ENCODE results near the gene PELI3.

DNA sequence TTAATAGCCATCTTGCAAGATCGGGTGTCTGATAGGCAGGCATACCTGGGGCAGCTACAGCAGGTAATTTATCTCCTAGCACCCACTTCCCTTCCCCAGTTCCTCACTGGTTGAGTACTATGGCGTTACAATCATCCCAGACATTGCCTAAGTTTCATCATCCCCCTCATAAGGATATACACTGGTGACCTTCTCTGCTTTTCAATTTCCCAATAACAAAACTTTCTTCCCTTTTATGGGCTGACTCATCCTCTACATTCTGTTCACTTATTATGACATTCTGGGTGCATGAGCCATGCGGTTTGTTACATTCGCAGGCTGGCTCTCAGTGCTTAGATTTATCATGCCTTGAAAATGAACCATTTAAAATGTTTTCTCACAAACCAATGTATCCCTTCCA lies 23.1 kb upstream of the PELI3 start:
- TF ChIP-seq, protein P1, sequence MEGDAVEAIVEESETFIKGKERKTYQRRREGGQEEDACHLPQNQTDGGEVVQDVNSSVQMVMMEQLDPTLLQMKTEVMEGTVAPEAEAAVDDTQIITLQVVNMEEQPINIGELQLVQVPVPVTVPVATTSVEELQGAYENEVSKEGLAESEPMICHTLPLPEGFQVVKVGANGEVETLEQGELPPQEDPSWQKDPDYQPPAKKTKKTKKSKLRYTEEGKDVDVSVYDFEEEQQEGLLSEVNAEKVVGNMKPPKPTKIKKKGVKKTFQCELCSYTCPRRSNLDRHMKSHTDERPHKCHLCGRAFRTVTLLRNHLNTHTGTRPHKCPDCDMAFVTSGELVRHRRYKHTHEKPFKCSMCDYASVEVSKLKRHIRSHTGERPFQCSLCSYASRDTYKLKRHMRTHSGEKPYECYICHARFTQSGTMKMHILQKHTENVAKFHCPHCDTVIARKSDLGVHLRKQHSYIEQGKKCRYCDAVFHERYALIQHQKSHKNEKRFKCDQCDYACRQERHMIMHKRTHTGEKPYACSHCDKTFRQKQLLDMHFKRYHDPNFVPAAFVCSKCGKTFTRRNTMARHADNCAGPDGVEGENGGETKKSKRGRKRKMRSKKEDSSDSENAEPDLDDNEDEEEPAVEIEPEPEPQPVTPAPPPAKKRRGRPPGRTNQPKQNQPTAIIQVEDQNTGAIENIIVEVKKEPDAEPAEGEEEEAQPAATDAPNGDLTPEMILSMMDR (IDR thresholded peaks at IDR 0.05) = no peak
- no peak for TF ChIP-seq POLR2A (IDR thresholded peaks at IDR 0.05)

Measured in uterus (tissue), 2 donors.